OCI-LY7 (cell line): ENCODE measurements around the gene SLC9A9. TPM values are rescaled to one million over a fixed set of nuclear protein-coding genes. Genes with fewer than 3 reads are reported as not detected.

Experiments used
- BruUV-seq: library from RNA; stranded (reverse); fragments of 400-500 nt; replicated peaks from 2 replicates; lab custom pipeline; 2021; lab: Mats Ljungman, UMichigan
- CTCF ChIA-PET: fragments of 300-600 bp; sonication (Branson Sonifier 250); formaldehyde crosslinking; loops from one replicate; lab custom pipeline; 2022; ENCODE audit warnings: antibody characterized with exemption; ENCODE audit not compliant: unreplicated experiment; lab: Charles Lee
- POLR2A ChIA-PET: fragments of 300-600 bp; sonication (Branson Sonifier 250); formaldehyde crosslinking; loops from one replicate; lab custom pipeline; 2022; ENCODE audit warnings: antibody characterized with exemption; lab: Charles Lee
- DNase-seq: peaks from one replicate; pipeline ENCODE4 v3.0.0-alpha.2; 2015; ENCODE audit warnings: low spot score
- H2AFZ ChIP-seq: fragments of 200-600 bp; sonication (generic), shearing (Covaris generic); 2 replicates; pipeline ENCODE4 v1.6.1; 2014; ENCODE audit warnings: mild to moderate bottlenecking, antibody characterized with exemption, low read length, moderate library complexity
- H3K27ac ChIP-seq: fragments of 200-600 bp; sonication (generic); 2 replicates; pipeline ENCODE4 v1.5.1; 2014; ENCODE audit warnings: mixed run types, low read depth, mild to moderate bottlenecking, moderate library complexity, low read length, inconsistent platforms; ENCODE audit not compliant: poor library complexity, severe bottlenecking
- H3K36me3 ChIP-seq: fragments of 200-600 bp; sonication (generic); 2 replicates; pipeline ENCODE4 v1.6.1; 2014; ENCODE audit warnings: mild to moderate bottlenecking, antibody characterized with exemption, low read length, moderate library complexity, mixed read lengths; ENCODE audit not compliant: insufficient read depth
- H3K4me1 ChIP-seq: fragments of 200-600 bp; sonication (generic); 2 replicates; pipeline ENCODE4 v1.5.1; 2014; ENCODE audit warnings: mild to moderate bottlenecking, low read length; ENCODE audit not compliant: insufficient read depth, poor library complexity, severe bottlenecking
- H3K4me2 ChIP-seq: fragments of 200-600 bp; sonication (generic); 2 replicates; pipeline ENCODE4 v1.6.1; 2014; ENCODE audit warnings: mild to moderate bottlenecking, low read length
- H3K4me3 ChIP-seq: fragments of 200-600 bp; sonication (generic); 2 replicates; pipeline ENCODE4 v1.5.1; 2014; ENCODE audit warnings: mild to moderate bottlenecking, low read depth, low read length; ENCODE audit not compliant: poor library complexity, severe bottlenecking
- H3K79me2 ChIP-seq: fragments of 200-600 bp; sonication (generic); 2 replicates; pipeline ENCODE4 v1.6.1; 2016; ENCODE audit warnings: low read depth, mild to moderate bottlenecking, low read length, moderate library complexity, mixed read lengths; ENCODE audit not compliant: insufficient read depth
- H3K9me2 ChIP-seq: fragments of 200-600 bp; sonication (generic); 2 replicates; pipeline ENCODE4 v1.6.1; 2016; ENCODE audit warnings: mild to moderate bottlenecking, low read length, mixed read lengths; ENCODE audit not compliant: insufficient read depth
- H3K9me3 ChIP-seq: fragments of 200-600 bp; sonication (generic); 2 replicates; pipeline ENCODE4 v1.6.1; 2014; ENCODE audit warnings: mild to moderate bottlenecking, mixed run types, low read length, mixed read lengths
- H4K20me1 ChIP-seq: fragments of 200-600 bp; sonication (generic); 2 replicates; pipeline ENCODE4 v1.6.1; 2014; ENCODE audit warnings: mild to moderate bottlenecking, antibody characterized with exemption, low read length, moderate library complexity, mixed read lengths; ENCODE audit not compliant: insufficient read depth
- CTCF ChIP-seq: fragments of 200-600 bp; sonication (generic); conservative IDR thresholded peaks from 2 replicates; pipeline ENCODE4 v1.5.1; 2014; ENCODE audit warnings: mild to moderate bottlenecking, antibody characterized with exemption, low read length, moderate library complexity, mixed read lengths
- EZH2phosphoT487 ChIP-seq: fragments of 200-600 bp; sonication (generic); IDR thresholded peaks from 2 replicates; pipeline ENCODE4 v1.6.1; 2018; ENCODE audit warnings: low read depth, borderline replicate concordance, mild to moderate bottlenecking, mixed run types, antibody characterized with exemption, low read length, moderate library complexity, mixed read lengths
- intact Hi-C: fragments of 100-400 bp; cut with micrococcal nuclease; formaldehyde crosslinking; loops from one replicate; pipeline ENCODE4 v1.10.0; 2022; ENCODE audit not compliant: unreplicated experiment
- total RNA-seq, 2 experiments: library from RNA; depleted of rRNA in 1 of 2; stranded (reverse); fragments of >200 nt in 1 of 2; shearing (Covaris generic) in 1 of 2; gene quantifications; 2 replicates each; pipeline ENCODE4 v1.2.3, GENCODE V29; 2014 to 2022

SLC9A9 gene
- total RNA-seq, 2 experiments from 2014 or later, result 9.3 to 14.8 TPM

DNA sequence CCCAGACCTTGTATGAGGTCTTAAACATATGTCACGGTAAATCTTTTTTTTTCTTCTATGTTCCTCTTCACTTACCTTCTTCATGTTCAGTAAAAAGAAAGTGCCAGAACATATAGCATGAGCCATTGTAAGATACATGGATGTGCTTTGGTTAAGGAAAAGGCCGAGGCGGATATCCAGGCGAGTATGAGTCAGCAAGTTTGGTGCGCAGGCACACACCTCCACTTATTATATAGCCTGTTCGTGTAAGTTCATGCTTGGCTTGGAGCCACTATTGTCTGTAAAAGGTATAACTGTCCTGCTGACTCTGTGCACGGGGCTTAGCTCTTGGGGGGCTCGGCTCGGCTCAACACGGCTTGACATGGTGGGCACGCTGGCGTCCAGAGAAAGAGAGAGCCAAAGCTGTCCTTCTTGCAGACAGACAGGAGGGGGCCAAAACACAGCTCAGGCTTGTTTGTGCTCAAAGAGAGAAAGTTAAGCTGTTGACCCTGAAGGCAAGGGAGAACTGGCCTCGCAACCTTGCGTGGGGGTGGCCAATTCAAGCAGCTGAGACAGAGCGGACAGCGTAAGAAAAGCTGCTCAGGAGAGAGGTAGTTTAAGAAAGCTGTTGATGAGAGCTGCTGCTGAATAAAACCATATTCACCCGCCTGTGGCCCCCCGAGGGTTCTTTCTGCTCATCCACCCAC lies 251.2 kb downstream of the SLC9A9 start:
- no peaks in the 10 kb centered on the region for H3K4me1 ChIP-seq
- no peaks in the 10 kb centered on the region for H3K36me3 ChIP-seq
- no peak overlapping the region for H3K4me2 ChIP-seq
- TF ChIP-seq CTCF (no peak), EZH2phosphoT487 (no peak)
- no peak overlapping the region for H3K4me3 ChIP-seq
- no peaks in the 10 kb centered on the region for H3K9me3 ChIP-seq
- intact Hi-C loops, result no loop called here
- POLR2A ChIA-PET, result interaction anchor here (0.5 kb wide), 1 partner anchor 635 kb away, joined by 3 read pairs; no protein-coding TSS in a partner anchor
- no peaks in the 10 kb centered on the region for H4K20me1 ChIP-seq
- CTCF ChIA-PET, result no interaction called here
- H3K79me2 ChIP-seq, result no peaks in the 10 kb centered on the region
- H2AFZ ChIP-seq, result no peak overlapping the region
- BruUV-seq, result no TSS peak
- H3K9me2 ChIP-seq, result no peaks in the 10 kb centered on the region
- H3K27ac ChIP-seq, result no peak overlapping the region
- DNase-seq, result no peak

GRCh38 chr3:143595456-143596077 lies 252.7 kb downstream of the SLC9A9 start:
- Histone ChIP-seq H3K79me2 (no peaks in the 10 kb centered on the region), H3K4me1 (no peaks in the 10 kb centered on the region), H3K9me2 (no peaks in the 10 kb centered on the region), H3K27ac (no peak overlapping the region), H3K9me3 (no peaks in the 10 kb centered on the region), H2AFZ (no peak overlapping the region), H3K4me3 (no peak overlapping the region), H3K4me2 (no peak overlapping the region), H4K20me1 (no peaks in the 10 kb centered on the region), H3K36me3 (no peaks in the 10 kb centered on the region)
- CTCF ChIA-PET, result no interaction called here
- TF ChIP-seq CTCF (no peak), EZH2phosphoT487 (no peak)
- peak; percentile 14 for DNase-seq
- BruUV-seq, result no TSS peak
- POLR2A ChIA-PET, result interaction anchor here (0.6 to 1.1 kb wide), 2 partner anchors 114 to 137 kb away, joined by 3 read pairs; no protein-coding TSS in a partner anchor
- intact Hi-C loops, result no loop called here

GRCh38 chr3:143594206-143594605 lies 254.1 kb downstream of the SLC9A9 start:
- no peak for DNase-seq
- ChIA-PET POLR2A (interaction anchor here (0.5 kb wide), 1 partner anchor 16 kb away, joined by 4 read pairs; no protein-coding TSS in a partner anchor), CTCF (no interaction called here)
- no peak overlapping the region for H3K27ac ChIP-seq
- H3K36me3 ChIP-seq, result no peaks in the 10 kb centered on the region
- BruUV-seq, result no TSS peak
- H3K4me1 ChIP-seq, result no peaks in the 10 kb centered on the region
- no peak overlapping the region for H3K4me3 ChIP-seq
- no peaks in the 10 kb centered on the region for H3K79me2 ChIP-seq
- H3K9me2 ChIP-seq, result no peaks in the 10 kb centered on the region
- TF ChIP-seq EZH2phosphoT487 (no peak), CTCF (no peak)
- no peaks in the 10 kb centered on the region for H4K20me1 ChIP-seq
- H2AFZ ChIP-seq, result no peak overlapping the region
- no peak overlapping the region for H3K4me2 ChIP-seq
- H3K9me3 ChIP-seq, result no peaks in the 10 kb centered on the region
- intact Hi-C loops, result no loop called here
